DMS114 treated with DMSO at 0.1 percent for 48 hours (cell line): ENCODE measurements around the gene CZIB.
A peak's percentile ranks its signal among the peaks of the same experiment; 100 is the strongest.

Experiments
- DNase-seq: peaks from one replicate; lab custom pipeline; 2025; ENCODE audit not compliant: unreplicated experiment; lab: John Stamatoyannopoulos, UW

CZIB gene

DNA sequence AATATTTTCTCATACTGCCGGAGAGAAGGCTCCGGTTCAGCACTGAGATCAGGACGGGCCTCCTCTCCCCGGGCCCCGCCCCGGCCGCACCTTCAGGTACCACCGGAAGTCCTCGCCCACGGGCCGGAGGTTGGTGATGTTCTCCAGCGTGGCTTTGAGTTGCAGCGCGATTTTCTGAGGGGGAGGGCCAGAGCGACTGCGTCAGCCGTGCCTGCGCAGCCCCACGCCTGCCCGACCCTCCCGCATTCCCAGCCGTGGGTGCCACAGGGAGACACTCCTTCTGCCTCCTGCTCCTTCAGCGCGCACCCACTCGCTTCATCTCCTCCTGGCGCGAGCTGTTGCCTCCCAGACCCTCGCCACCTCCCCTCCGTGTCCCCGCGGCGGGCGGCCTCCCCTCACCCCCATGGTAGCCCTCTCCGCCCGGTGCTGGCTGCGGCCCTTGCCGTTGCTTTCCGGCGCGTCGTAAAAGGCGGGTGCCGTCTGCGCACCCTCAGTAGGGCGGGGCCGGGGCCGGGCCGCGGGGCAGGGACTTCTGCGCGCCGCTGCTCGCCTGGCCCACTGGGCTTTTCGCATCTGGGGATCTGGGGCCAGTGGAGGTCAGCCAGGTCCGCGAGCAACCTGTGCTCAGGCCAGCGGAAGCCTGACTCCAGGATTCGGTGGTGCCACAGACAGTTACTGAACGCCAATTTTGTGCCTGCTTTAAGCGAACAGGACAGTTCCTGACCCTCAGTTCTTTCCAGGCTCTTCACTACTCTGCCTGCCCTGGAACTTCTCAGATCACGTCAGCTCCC is at the start of gene CZIB:
TSS of gene CZIB (minus strand) at position 464 of the 791 bp plus-strand sequence. CDS start at position 405, 59 bp downstream.
- peak; percentile 85 for DNase-seq

DNA sequence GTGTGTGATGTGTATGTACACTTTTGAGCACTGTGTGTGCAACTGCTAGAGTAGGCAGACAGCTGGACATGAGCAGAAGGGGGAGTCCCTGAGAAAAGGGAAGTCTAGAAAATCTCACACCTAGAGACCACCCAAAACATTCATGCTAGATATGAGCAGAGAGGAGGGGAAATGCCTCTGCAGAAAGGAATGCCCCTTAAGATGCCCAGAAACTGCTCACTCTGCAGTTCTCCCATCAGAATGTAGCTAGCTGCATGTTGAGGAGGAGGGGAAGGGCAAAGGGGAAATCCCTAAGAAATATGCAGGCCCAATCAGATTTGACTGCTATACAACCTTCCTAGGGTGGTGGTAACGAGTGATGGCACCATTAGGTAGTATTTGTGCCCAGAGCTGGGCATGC is 49.7 kb upstream of the CZIB start:
- no peak for DNase-seq

DNA sequence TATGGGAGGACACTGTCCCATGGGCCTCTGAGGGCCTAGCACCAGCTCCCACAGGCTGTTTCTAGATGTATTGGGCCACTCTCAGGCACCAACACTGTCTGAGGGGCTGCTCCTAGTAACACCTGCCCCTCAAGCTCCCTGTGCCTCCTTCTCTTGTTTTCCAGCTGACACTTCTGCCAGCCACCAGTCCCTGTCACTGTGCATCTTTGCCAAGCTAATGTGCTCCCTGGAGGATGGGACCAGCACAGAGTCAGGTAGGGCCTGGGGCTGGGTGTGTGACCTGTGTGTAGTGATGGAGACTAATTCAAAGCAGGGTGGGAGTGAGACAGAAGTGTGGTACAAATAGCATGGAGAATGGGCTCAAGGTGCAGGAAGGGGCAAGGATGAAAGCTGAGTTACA is 47.3 kb upstream of the CZIB start:
- DNase-seq, result no peak

DNA sequence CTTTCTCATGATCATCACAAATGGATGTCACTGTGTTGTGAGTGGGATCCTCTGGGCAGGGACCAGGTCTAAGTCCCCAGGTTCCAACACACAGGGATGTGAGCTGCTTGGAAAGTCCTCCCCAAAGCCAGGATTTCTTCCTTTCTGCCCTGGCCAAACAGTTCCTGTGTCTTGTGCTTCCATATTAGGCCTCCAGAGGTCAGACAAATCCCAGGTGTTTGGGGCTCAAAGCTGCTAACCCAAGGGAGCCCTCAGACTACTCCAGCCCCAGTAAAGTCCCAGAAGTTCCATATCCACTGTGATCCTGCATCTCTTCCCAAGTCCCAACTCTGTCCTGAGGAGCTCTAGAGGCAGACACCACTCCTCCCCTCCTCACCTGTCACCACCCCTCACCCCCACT is 45.6 kb upstream of the CZIB start:
- no peak for DNase-seq

DNA sequence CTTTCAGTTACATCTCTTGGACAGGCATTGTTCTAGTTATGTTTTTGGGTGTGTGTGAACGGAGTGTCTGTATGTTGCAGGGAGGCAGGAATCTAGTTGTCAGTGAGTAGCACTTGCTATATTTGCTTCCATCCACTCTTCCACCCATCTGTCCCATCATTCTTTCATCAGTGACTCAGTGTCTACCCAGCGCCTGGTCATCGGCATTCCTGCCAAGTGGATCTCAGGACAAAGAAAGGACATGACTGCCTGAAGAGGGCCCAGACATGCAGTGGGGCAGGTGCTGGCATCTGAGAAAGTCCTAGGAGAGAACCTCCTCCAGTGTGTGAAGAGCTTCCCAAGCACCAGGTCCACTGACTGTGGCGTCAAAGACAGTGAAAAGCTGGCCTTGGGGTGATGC is 45.1 kb upstream of the CZIB start:
- no peak for DNase-seq

DNA sequence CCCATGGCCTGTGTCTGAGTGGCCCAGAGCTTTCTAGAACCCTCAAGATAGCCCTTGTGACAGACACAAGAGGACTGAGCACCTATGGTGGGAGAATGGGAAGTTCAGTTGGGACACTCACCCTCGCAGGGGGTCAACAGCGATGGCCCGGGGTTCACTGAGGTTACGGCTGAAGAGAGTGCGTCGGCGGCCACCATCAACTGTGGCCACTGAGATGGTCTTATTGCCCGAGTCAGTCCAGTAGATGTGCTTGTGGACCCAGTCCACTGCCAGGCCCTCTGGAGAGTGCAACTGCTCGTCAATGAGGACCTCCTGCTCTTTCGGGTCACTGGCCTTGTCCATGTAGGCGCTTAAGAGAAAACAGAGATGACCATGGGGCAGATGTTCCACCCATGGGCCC is 43.6 kb upstream of the CZIB start:
- no peak for DNase-seq

DNA sequence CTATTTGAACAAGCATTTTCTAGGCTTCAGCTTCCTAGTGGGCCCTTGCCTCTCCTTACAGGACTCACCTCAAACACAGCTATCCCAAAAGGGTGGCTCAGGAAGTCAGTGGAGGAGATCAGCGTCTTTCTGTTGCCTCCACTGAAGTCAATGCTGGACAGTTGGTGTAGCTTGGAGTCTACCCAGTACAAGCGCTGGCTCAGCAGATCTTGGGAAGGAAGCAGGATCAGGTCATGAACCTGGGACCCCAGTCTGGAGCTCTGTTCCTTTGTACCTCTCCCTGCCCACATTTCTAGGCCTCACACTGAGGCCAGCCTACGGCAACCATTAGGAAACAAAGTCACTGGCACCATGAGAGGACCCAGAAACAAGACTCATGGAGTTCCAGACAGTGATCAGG is 41.6 kb upstream of the CZIB start:
- DNase-seq, result no peak

DNA sequence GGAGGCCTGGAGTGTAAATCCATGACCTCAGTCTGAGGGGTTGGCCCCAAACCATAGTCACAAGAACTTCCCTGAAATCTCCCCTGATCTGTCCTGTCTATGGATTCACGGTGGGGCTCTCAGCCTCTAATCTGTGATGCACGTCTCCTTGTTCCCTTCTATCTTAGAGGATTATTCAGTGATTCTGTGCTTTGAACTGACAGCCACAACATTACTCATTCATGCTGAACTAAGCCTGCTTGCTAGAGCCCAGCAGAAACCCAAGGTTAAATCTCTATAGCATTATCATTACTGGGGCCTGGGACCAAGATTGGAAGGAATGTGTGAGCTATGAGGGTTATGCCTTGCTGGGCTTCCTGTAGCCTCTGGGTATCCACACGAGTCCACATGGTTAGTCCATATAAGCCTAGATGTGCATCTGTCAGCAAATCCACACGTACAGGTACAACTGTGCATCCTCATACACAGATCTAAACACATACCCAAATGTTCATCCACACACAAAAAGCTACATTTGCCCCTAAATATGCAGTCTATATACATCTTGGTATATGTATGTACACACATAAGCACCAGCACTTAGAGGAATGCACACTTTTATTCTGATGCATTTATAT is 40.3 kb upstream of the CZIB start:
- DNase-seq, result no peak

DNA sequence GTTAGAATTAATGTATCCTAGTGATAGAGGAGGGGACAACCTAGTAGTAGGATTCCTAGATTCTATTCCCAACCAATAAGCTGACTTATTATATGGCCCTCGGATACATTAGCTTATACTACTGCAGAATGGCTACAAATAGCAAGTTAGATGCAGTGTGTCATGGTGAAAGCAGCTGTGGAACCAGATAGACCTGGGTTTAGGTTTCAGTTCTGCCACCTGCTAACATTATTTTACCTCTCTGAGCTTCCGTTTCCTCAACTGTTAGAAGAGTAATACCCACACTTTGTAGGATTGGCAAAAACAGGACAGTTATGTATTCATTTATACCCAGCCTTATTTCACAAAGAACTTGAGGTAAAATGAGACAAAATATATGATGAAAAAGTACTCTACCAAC is 39.5 kb upstream of the CZIB start:
- no peak for DNase-seq

DNA sequence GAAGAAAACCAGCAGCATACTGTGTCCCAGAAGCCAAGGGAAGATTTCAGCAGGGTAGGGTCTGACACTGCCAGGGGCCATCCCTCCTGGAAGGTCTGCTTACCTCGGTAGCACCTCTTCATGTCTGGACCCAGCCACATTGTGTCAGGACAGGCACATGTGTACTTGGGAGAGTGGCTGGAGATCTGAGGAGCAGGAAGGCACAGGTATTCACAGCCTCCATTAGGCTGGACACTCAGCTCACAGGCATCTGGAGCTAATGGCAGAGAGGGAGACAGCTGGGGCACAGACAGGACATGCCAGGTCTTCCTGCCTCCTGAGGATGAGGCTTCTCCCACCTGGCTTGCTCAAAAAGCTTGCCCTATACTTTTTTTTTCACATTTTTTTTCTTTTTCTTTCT is 37.8 kb upstream of the CZIB start:
- DNase-seq, result no peak

DNA sequence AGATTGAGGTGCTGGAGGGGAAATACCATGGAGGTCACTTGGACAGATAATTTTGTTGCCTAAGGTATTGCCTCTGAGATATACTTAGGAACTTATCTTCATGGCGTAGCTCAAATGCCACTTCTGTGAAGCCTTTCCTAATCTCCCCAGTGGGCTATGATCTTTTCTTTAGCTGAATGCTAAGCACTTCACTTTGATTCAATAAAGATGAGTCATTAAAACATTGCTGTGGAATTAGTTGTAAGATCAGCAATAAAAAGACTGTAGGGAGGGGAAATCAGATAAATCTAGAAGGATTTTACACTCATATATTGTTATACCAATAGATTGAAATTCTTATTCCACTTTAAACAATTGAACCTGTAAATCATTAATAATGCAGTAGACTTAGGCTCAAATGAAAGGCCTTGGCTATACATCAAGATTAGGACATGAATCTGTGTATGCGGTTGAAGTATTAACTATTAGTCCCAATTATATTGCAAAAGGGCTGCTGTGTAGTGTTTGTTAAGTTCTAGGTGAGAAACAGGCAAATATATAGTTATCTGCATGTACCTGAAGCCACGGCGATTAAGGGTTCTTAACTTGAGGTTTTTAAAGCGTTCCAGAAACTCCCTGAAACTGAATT is 37.1 kb upstream of the CZIB start:
- no peak for DNase-seq

DNA sequence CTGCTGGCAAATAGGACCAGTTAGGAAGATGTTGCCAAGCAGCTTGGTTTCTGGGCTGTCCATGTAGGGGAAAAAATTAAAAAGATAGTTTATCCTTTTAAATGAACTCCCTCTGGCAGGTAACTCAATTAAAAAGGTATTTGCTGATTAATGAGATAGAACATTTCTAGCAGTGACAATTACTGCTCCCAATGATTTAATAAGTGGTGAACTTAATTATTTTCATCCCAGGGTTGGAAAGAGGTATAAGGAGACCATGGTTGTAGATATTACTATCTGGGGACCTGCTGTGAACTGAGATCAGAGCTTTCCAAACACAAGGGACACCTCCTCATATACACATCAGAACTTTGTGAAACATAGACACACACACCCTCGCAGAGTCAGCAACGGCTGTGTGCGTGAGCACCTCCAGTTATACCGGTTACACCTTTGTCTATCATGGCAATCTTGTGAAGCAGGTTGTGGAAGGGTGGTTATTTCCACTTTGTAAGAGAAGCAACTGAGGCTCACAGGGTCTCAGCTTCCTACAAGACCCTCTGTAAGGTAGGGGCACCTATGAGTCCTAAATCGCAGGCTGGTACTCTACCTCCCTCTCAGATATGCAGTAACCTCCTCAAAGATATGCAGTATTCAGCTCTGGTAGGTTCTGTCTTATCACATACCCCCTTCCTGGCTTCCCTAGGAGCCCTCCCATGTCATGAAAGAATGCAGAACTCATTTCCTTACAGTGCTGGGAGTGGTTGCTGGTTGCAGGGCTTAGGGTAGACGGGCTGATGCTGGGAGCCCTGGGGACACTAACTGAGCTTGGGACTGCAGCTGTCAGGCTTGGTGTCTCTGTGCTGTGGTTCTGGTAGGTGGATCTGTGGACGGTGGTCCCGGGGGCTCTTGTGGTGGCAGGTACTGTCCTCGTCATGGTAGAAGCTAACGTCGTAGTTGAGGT is 36.3 kb upstream of the CZIB start:
- no peak for DNase-seq

DNA sequence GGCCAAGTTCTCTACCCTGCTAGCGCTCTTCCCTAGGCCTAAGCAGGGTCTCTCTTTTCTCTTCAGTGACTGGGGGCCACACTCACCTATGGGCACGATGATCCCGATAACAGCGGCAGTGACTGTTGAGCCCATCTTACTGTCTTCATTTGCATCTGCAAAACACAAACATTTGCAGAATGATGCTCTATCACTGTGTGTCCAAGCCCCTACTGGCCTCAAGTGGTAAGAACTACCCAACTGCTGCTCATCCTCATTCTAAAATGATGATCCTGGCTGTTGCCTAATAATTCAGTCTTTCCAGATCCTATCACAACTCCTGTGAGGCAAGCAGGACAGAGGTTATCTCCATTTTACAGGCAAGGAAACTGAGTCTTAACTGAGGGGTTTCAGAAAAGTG is 34.6 kb upstream of the CZIB start:
- no peak for DNase-seq

DNA sequence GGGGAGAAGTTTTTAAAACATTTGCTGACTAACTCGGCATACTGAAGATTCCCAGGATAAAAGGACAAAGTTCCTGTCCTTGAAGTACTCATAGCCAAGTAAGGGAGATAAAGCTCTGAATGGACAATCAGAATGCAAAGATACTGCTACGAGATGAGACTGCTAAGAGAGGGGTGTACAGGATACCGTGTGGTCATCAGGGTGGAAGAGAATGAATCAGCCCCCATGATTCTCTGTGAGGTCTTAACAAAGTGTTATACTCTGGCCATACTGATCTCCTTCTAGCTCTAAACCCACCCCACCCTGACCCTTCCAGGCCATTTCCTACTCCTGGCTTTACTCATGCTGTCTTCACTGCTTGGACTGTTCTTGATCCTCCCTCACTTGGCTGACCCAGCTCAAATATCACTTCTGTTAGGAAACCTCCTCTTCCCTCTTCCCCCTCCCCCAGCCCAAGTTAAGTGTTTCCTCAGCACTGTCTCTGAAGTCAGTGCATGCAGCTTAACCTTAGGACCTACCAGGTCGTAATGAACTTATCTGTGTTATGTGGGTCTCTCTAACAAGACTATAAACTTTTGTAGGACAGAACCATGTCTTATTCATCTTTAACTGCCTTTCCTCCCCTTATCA is 33.7 kb upstream of the CZIB start:
- DNase-seq, result no peak

DNA sequence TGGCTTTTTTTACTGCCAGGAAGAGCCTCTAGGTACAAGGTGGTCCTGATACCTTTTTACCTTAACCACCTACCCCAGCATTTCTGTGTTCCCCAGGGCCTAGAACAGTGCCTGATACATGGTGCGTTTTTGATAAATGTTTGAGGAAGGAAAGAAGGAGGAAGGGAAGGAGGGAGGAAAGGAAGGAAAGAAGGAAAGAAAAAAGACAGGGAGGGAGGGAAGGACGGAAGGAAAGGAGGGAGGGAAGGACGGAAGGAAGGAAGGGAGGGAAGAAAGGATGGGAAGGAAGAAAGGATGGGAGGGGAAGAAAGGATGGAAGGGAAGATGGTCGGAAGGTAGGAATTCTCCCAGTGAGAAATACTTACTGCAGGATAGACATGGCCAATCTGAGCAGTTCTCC is 29.9 kb upstream of the CZIB start:
- no peak for DNase-seq

DNA sequence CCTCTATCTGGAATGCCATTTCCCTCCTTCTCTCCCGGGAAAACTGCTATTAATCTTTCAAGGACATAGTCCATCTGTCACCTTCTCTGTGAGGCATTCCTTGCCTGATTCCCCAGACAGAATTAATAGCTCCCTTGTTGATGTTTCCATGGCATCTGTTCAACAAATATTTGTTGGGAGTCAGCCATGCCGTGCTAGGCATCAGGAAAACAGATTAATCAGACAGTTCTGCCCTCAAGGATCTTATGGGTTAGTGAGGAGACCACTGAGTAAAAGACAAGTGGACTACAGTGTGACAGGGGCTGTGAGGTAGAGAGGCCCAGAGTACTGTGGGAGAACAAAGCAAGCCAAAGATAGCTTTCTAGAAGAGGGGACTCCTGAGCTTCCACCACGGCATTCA is 29.3 kb upstream of the CZIB start:
- DNase-seq, result no peak

DNA sequence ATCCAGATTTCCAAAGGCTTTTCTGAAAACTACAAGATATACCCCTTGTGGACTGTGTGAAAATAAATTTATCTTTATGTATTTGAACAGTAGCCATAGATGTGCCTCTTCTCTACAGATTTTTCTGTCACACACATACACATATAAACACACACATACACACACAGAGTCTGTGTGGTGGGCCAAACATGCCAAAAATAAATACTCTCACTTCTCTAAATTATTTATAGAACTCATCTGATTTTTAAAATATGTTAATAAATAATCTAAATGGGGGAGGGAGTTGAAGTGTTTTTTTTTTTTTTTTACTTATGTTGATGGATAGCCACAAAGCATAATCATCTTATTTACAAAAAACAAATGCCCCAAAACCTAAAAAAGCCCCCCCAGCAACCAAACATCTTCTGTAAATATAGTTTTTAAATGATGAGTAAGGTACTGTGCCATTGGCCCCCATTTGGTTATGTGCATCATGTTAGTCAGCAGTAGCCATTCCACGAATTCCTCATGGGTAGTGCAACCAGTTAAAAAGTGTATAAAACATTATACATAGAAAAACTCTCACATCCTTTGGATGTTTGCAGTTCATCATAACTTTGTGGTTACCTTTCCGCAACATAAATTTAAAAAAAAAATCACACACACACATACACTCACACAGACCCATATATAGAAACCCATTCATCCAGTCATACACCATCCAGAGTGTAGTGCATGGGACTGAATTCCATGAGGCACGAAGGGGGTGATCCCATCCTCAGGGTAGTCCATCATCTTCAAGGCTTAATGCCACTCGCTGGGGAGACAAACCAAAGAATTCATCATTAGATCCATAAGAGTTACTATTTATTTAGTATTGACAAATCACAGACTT is 26.1 kb upstream of the CZIB start:
- DNase-seq, result no peak

DNA sequence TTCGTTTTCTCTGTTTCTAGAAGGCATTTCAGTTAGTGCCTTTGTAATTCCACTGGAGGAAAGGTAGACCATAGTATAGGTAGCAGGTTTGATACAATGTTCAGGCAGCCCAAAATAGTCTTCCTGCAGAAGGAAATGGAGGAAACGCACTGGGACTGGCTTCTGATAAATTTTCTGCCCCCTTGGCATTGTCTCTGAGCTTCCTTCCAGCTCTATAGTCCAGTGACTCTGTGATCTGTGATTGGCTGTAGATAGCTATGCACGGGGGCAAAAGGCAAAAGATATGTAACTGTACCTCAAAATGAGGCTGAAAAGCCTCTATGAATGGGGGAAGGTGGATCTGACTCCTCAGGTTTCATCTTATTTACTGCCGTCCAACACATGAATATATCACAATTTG is 23.7 kb upstream of the CZIB start:
- no peak for DNase-seq

DNA sequence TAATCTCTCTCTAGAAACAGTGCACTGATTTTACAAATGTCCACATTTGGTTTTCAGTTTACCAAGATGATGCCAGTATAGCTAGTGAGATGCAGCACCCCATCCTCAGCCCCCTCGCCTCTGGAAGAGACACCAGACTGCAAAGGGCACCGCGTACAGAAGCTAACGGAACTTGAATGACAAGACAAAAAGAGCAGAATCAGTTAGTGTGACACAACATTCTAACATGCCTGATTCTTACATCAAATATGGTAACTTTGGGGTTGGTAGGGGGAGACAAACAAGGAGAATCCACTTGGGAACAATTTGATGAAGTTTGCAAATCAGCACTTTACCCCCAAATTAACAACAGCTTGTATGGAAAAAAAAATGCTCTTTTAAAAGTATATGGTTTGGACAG is 21.9 kb upstream of the CZIB start:
- DNase-seq, result no peak

DNA sequence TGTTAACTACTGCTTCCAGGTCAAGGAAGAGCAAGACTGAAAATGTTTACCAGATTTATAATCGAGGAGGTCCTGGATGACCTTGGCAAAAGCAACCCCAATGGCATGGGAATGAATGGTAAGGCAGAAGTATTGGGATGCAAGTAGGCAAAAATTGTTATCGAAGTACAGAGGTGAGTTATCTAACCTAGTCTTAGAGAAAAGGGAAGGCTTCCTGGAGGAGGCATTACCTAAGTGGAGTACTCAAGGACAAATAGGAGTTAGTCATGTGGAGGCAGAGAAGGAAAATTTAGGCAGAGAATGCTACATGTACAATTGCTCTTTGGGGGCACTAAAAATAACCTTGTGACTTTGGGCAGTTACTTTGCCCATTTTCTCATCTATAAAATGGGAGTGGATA is 21.4 kb upstream of the CZIB start:
- no peak for DNase-seq
